Eye (tissue), 1 donor: Measurements from ENCODE around the gene BIN1.

Source experiments
- DNase-seq: peaks from one replicate; pipeline ENCODE4 v3.0.0-alpha.2; 2015

Gene BIN1

DNA sequence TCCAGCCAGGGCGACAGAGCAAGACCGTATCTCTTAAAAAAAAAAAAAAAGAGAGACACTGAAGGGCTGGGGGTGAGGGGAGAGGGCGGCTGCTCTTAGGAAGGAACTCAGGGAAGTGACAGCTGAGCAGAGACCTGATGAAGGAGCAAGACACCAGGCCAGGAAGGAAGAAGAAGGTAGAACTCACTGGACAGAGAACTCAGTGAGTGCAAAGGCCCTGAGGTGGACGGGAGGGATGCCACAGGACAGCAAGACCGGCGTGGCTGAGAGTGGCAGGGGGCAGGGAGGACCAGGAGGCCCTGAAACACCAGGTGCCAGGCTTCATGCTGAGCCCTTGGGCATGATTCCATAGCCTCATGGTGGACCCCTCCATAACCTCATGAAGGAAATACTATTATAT, 18.2 kb downstream of the BIN1 start:
- no peak for DNase-seq

DNA sequence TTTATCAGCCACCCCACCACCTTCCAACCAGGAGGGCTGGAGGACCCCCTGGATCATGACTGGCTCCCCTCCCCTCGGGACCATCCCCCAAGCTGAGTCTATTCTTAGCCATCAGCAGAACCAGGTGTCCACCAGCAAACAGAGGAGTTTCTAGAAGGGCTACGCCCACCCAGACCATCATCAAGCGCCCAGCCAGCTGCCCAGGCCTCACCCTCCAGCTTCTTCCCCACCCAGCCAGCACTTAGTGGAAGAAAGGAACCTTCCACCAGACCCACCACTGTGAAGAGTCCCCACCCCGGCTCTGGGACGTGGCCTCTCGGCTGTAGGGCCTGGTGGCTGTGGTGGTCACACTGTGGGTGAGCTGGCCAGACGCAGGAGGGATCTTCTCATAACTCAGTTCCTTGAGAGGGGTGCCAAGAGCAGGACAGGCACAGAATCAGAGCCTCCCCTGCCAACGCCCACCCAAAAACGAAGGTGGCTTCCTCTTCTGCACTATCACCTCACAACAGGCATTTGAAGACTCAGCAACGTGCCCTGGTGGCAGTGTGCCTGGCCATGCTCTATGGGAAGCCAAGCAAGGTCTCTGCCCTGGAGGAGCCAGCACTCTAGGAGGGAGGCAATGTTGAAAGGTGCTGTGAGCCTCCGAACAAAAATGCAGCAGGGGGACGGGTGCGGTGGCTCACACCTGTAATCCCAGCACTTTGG, 19.0 kb downstream of the BIN1 start:
- DNase-seq = no peak

DNA sequence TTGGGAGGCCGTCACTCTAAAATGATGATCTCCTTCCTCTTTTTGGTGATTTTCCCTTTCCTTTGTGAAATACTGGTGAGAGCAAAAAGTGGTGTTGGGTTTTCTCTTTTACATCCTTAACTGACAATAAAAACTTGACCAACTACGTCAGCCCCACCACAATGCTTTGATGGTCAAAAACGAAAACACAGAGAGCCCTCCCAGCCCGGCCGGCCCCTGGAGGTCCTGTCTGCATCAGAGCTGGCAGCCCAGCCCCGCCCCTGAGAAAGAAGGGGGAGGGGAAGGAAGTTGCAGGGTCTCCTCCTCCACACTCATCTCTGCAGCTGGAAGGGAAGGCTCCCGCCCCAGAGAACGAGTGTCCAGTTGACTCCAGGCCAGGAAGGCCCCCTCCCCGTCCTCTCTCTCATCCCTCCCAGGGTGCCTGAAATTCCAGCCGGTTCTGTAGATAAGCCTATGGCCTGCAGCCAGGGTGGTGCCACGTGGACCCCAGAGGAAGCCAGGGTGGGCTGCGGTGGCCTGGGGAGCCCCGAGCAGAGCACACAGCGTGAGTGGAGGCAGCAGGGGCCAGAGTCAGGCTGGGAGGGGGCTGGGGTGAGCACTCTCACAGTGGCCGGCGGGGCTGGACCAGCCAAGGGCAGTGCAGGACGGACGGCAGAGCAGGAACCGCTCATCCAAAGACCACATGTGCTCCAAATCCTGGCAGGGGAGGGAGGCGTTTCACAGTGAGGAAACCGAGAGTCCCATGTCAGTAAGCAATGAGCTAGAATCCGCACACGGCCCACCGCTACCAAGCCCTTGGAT, 19.8 kb downstream of the BIN1 start:
- DNase-seq = peak; percentile 85

DNA sequence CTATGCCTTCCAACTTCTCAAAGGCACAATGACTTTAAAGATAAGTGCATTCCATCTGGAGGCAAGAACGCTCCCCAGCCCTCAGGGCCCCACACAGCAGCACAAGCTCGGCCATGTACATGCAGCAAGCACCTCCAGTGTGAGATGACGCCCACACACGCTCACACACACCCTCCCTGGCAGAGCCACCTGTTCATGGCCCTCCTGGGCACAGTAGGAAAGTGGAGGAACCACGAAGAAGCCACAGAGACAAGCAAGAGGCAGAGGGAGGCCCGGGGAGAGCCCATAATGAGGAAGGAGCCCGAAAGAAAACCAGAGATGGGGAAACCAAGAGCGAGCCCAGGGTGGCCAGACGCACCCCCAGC, 21.7 kb downstream of the BIN1 start:
- DNase-seq = peak; percentile 45

DNA sequence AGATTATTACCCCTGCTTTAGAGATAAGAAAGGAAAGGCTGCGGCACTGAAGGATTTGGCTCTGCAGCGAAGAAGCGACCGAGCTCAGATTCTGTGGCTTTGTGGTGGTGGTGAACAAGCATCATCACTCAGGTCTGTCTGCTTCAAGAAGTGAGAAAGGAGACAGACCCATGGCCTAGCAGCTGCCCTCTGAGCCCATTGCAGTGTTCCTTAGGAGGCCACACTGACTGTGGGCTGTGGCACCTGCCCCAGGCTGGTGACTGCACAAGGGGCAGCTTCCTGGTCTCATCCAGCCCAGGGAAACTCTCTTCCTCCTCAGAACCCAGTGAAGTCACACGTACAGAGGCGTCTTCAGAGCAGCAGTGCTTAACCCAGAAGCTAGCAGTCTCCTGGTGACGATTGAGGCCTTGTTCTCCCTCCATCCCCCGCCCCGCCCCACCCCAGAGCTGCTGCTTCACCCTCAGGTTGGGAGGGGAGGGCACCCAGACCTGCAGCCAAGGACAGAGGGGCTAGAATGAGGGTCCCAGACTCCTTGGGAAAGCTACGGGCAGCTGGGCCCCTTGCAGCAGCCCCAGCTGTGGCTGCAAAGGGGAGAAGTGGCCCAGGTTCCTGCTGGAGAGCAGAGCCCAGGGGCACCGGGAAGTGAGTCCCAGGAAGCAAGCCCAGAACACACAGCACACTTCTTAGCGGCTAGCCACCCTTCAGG, 22.2 kb downstream of the BIN1 start:
- DNase-seq = no peak

GRCh38 chr2:127083819-127084503, 23.0 kb downstream of the BIN1 start:
- no peak for DNase-seq

DNA sequence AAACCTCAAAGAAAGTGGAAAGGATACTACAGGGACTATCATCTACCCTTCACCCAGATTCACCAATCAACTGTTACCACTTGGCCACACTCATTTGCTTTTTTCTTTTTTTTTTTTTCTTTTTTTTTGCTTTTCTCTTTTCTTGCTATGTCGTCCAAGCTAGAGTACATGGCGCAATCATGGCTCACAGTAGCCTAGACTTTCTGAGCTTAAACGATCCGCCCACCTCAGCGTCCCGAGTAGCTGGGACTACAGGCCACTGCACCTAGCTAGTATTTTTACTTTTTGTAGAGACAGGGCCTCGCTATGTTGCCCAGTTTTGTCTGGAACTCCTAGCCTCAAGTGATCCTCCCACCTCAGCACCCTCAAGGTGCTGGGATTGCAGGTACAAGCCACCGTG, 24.0 kb downstream of the BIN1 start:
- DNase-seq = no peak

DNA sequence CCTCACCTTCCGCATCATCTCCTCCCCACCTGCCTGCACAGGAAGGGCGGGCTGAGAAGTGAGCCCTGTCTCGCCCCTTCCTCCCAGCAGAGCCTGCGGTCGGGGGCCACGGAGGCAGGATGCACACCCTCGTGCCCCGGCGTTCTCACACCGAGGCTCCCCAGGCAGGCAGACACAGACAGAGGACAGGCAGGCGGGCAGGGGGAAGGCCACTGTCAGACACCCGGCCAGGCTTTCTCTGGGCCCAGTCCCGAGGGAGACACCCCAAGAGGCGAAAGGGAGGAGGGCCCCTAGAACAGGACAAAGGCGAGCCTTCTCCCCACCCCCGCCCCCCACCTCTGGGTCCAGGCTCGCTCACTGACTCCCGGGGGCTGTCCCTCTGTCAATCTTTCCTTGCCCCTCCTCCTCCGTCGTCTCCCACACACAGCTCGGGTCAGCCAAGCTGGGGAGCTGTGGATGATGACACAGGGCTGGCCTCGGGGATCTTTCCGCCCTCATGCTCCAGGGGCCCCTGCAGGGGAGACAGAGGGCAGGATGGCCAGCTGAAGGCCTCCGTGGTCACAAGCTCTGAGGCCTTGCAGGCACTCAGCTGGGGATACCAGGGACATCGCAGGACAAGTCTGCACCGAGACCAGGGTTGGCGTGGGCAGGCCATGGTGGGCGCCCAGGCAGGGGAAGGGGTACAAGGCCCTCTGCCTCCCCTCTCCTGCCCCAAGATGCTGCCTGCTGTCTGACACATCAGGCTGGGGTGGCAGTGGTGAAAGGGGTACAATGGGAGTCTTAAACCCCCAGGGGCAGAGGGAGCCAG, 24.9 kb downstream of the BIN1 start:
- peak; percentile 46 for DNase-seq

- peak; percentile 32 for DNase-seq
Measured at GRCh38 chr2:127080938-127081755, 25.8 kb downstream of the BIN1 start.

GRCh38 chr2:127080226-127080937, 26.6 kb downstream of the BIN1 start:
- no peak for DNase-seq

DNA sequence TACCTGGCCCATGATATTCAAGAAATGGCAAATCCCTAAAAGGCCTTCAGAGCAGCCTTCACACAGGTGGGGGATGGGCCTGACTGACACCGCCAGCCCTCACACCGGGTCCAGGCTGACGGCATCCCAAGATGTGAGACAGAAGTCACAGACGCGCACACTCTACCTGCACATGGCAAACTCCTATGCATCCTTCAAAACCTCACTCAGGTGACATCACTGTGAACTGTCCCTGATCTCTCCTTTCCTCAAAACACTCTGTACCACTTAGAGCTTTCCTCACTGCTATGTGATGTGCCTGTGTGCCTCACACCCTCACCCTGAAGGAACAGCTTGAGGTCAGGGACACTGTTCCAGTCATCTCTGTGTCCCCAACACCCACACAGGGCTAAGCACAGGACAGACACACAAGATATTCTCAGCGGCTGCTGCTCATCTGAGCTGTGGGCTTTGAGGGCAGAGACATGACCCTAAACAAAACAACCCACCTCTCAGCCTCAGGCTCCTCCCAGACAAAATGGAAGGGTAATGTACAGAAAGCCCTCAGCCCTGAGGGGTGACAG, 27.5 kb downstream of the BIN1 start:
- no peak for DNase-seq

GRCh38 chr2:127078666-127079270, 28.2 kb downstream of the BIN1 start:
- DNase-seq = no peak

GRCh38 chr2:127078028-127078427, 28.9 kb downstream of the BIN1 start:
- DNase-seq = no peak

- DNase-seq = no peak
Measured at GRCh38 chr2:127076924-127077323, 30.0 kb downstream of the BIN1 start.

DNA sequence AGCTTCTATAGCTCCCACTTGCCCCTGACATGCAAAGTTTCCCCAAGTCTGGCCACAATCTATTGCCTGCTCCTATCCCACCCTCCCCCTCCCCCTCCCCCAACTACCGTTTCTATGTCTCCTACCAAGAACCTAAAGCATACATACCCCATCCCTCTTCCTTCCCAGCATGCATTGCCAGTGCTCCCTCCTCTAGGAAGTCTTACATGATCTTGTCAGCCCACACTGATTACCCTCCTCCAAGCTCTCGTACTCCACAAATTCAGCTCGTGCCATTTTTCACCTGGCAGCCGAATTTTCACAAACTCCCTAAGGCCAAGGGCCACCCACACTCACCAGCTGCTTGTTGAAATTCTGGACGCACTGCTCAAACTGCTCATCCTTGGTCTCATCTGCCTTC, 30.7 kb downstream of the BIN1 start:
- no peak for DNase-seq

GRCh38 chr2:127075821-127076220, 31.1 kb downstream of the BIN1 start:
- no peak for DNase-seq

DNA sequence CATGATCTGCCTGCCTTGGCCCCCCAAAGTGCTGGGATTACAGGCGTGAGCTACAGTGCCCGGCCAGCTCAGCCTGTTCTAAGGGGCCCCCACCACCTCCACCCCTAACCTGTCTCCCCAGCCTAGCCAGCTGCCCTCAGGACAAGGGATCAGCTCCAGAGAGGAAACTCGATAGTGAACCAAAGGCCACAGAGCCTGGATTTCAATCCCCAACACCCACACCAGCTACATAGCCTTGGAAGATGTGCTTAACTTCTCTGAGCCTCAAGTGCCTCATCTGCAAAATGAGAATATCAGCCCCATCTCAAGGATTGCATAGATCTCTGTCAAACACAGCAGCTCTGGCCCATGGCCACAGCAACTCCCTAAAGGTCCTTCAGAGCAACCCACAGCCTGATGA, 32.0 kb downstream of the BIN1 start:
- no peak for DNase-seq

- DNase-seq = no peak
Measured at GRCh38 chr2:127074358-127074757, 32.6 kb downstream of the BIN1 start.

GRCh38 chr2:127072970-127073369, 34.0 kb downstream of the BIN1 start:
- no peak for DNase-seq

GRCh38 chr2:127072396-127072795, 34.6 kb downstream of the BIN1 start:
- no peak for DNase-seq
